ENCODE results near the gene INHBA.

INHBA gene

DNA sequence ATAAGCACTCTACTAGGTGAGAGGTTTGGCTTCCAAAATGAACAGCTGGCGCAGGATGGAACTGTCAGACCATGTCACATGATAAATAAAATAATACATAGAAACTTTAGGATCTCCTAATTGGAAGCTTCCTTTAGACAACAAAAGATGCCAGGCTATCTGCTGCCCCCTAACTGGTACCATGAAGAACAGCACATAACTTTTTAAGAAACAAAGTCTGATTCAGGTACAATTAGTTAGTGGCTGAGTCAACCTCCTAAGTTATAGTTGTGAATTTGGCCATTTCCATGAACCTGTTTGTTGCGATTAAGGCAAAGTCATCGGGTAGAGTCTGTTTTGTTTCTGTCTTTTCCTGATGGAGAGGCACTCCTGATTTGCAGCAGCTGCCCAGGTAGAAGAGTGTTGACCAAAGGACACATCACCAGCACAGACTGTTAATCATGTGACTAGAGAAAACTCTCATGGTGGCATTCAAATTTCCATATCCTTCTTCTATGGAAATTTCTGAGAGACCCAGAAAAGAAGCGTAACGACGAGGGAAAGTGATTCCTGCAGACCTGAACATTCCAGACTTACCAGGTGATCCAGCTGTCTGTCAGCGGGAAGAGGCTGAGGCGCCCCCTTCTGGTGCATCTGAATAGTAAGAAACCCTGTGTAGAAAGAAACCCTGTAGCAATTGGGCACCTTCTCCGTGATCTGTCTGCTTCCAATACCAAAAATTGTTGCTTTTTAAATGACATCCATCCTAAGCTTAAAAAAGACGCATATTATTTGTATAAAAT, 8.6 kb upstream of the INHBA start:
- DNase-seq (ENCODE audit: low spot score), result no peak

DNA sequence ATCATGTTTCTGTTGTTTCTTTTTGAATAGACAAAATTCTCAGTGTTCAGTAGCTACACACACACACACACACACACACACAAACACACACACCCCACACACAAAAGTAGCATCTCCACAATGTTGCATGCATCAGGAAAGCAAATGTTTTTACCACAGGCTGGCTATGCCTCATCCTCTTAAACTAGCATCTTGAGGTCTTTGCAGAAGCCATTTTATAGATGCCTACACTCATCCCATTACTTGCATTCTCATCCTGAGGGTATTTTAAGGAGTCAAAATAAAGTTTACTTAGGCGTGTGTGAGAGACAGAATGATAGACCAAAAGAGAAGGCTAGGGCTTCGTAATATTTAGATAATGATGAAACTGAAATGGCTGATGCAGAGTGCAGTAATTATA, 7.9 kb upstream of the INHBA start:
- DNase-seq (ENCODE audit: low spot score), result no peak

DNA sequence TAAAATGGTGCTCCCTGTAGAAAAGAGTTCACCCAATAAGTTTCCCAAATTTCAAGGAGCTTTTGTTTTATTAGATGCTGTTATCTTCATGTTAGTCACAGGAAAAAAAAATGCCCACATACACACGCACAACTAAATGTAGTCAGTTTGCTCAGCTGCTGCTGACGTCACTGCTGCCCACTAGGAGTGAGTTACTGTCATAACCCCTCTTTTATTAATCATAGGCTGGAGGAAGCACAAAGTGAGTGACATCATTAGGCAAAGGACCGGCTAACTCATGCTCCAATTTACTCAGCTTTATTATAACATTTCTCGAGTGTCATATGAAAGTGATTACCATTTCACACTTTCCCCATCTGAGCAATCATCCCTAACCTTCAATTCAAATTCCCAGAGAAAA, 6.7 kb upstream of the INHBA start:
- DNase-seq (ENCODE audit: low spot score), result peak; percentile 65

DNA sequence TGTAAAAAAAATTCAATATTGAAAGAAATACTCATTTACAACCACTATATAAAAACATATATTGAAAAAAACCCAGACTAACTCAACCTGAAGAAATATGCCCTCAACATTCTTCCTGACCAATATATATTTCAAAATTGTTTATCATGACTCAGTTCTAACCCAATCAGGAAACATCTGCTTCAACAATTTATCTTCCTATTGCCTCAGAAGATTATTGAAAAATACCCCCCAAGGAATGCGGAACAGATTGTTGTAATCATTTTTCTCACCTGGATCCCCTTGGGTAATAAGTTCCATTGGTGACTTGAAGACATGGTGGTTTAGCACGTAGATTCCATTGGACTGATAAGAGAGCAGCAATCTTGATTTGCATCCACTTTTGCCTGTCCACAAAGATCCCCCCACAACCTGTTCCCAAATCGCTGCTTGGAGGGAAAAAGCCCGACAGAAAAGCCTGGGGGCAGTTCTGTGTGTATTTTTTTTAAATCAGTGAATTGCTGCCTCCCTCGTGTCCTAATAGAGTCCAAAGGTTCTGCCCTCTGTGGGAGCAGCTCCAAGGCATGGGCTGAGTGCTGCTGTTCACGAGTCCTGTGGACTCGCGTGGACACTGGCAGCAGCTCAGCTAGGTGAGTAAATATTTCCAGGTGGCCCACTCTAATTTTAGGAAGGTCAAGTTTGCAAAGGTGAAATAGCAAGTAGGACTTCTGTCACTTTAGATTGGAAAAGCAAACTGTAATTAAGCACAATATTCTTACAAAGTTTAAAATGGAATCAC, 5.9 kb upstream of the INHBA start:
- no peak for DNase-seq (ENCODE audit: low spot score)

DNA sequence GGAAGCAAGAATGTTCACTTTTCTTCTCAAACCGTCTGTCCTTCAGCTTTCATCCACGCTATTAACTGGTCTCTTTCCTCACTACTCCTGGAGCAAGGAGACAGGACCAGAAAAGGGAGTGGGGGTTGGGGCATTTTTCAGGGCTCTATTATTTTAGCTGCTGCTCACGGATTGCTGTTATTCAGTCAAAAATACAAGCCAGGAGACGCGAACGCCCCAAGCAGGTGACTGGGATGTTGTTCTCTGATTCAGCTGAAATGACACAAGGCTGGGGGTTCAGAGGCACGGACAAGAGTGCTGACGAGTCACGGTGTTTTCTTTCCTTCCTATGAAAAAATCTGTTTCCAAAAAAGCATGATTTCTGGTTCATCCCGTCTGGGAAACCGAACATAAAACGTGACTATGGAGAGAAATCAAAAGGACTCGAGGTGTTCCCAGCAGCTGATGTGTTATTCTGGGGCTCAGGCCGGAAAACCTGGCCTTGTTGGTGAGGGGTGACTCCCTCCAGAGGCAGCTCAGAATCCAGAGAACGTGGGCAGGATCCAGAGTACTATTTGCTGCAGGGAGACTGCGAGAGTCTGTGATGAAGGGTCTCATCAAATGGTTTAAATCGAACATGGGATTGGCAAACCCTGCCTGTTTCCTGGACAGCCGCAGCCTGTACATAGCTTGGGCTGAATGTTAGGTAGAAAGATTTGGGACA, 3.5 kb upstream of the INHBA start:
- no peak for DNase-seq (ENCODE audit: low spot score)

DNA sequence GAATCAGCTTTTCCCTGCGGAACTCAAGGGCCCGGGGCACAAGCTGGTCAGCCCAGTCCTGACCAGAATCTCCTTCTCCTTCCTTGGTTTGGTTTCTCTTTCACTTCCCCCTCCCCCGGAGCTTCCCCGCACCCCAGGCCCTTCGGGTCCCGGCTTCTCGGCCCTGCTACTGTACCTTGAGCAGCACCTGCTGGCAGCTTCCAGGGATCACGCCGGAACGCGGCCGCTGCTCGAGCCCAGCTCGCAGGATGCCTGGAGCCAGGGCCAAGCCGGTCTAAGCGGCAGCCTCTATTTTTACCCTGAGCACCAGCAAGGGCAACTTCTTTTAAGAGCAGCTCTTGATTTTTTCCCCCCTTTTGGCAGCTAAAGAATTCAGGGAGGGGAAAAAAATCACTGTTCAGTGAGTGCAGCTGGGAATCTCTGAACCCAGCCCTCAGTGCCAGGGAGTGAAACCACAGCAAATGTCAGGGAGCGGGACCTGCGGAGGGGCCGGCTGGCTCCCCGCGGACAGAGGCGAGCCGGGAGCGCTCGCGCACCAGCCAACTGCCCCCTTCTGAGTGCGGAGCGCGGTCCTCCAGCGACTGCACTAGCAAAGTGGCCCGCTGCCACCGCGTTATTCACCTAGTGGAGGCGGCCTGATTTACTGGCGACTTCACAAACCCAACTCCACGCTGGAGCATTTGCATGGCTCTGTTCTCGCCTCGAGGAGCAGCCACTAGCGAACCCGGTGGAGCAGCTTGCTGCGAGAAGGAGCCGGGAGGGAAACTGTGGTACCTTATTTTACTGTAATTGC, 2.4 kb upstream of the INHBA start:
- peak; percentile 61 for DNase-seq (ENCODE audit: low spot score)

DNA sequence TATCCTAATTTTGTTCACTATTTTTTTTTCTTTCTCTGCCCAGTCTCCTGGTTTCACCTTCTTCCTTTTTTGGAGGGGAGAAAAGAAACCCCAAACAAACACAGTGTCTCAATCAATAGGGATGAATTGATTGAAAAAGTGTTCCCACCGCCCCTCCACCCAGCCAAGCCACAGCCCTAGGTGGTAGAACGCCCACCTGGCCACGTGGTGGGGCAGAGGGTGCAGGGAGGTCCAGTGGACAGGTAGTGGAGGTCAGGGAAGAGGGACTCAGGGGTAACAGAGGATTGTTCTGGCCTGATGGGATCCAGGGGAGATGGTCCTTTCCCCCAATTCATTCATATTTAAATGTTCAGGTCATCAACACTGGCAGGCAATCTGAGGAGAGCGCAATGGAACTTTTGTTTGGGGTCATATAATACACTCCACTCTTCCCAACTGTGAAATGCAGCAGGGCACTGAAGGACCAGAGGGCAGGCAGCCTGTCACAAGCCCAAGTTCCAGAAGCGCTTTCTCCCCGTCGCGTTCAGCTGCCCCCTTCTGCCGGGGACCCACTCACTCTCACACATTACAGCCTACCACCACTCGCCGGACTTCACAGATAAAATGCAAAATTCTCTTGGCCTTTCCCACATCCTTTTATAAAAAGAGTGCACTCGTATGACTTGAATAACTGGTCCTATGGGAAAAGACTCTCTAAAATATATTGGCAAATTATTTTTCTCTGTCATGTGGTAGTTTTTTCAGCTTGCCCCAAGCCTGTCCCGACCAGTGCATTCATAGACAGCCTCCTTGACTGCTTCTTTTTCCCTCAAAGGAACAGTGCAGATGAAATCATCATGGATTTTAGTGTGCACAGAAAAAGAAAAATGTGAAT, 1.6 kb downstream of the INHBA start:
- no peak for DNase-seq (ENCODE audit: low spot score)

DNA sequence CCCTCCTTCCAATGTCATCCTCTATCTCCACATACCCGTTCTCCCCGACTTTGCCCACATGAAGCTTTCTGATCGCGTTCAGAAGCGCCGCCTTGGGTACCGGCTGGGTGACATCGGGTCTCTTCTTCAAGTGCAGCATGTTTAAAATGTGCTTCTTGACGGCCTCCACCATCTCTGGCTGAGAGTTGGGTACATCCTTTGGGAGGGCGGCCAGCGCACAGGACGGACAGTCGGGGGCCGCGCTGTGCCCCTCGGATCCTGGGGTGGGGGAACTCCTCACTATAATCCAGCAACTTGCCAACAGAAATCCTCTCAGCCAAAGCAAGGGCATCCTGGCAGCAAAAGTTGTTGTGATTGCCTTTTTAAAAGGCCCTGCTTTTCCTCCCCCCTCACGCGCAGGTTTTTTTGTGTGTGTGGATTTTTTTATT, 2.8 kb downstream of the INHBA start:
- DNase-seq (ENCODE audit: low spot score), result no peak

DNA sequence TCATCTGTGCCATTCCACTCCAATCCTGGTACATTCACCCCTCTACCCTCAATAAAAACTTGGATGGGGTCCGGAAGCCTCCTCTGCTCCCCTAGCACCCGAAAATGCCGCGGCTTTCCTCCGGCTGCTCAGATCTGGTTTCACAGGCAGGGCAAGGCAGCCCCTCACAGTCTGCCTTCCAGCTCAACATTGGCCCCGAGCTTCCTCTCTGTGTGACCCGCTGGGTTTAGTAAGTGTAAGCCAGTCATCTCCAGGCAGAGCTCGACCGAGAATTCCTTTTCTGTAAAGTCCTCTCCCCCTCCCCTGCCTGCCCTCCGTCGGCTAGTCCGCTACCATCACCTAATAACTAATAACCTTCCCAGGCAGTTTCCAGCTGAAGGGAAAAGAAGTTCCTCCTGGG, 3.4 kb downstream of the INHBA start:
- no peak for DNase-seq (ENCODE audit: low spot score)

DNA sequence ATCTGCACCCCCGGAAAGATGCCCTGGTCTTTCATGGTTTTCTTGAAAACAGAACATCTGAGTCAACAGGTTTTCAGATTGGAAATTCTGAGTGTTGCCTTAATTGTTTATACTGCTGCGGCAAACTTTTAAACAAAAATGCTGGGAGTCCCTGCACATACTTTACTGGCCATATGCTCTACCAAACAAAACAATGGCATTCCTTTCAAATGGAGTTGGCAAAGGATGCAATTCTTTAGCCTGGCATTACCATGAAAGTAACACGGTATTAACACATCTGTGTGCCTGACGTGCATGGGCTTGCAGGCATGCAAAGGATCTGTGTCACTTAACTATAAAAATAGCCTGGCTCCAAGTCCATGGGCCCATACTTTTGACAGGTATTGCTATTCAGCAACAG, 4.2 kb downstream of the INHBA start:
- no peak for DNase-seq (ENCODE audit: low spot score)

DNA sequence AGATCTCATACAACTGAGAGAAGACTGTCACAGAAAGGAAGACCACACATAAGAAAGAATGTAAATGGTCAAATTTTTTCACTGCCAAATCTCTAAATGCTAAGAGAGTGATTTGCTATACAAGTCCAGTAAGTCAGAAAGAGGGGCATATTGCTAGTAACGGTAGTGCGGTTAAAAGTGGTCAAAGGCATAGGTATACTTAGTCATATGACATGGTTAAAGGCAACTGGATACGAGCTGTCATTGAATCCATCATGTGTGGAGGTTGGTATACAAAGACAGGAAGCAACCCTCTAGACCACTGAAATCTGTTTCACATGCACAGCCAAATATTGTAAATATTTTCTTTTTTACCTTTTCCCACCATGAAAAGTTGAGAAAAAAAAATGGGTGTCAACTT, 4.8 kb downstream of the INHBA start:
- no peak for DNase-seq (ENCODE audit: low spot score)

DNA sequence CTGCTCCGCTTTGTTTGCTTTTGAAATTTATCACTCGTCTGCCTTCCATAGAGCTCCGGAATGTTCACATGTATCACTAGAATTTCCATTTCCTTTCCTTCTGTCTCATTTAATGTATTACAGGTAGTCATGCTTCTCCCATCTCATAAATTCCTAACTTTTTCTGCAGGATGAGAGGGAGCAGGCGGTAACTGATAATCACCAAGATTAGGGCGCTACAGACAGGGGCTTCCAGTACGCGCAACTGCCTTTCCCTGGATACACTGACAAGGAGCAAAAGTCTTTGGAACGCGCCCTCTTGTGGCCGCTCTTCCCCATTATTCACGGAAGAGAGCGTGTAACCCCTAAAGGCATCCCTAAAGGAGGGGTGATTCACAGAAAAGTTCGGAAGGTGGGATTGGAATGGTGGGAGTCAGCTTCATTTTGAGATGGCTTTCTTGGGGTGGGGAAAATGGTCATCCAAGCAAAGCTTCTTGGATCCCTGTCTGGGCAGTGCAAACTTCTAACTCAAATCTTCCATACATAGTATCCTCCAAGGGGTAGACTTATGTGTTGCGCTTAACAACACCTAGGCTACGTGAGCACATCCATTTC, 6.5 kb downstream of the INHBA start:
- DNase-seq (ENCODE audit: low spot score), result peak; percentile 50

DNA sequence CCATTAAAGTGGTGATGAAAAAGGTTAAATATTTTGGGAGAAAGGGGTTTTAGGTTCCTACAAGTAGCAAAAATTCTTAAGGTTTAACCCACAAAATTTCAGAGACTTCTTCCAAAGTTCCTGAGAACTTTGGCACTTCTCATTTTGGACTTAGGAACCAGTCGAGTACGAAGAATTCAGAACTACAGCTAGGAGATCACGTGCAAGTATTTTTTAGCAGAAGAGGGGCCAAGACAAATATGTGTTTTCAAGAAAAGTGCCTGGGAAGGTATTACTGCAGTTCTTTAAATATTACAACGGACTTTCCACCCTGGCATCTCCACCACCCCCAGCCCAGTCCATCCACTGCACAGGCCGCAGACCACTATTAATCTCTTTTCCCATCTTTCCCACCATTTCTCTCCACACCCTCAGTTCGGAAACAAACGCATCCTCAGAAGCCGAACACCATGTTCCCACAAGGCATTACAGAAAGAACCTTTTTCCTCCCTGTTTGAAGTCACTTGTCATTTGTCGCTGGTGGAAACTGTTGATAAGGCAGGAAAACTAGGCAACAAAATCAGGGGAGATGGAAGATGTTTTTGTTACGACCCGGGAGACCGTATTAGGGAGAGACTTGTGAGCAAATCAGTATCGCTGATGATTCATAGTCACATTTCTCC, 7.1 kb downstream of the INHBA start:
- no peak for DNase-seq (ENCODE audit: low spot score)

DNA sequence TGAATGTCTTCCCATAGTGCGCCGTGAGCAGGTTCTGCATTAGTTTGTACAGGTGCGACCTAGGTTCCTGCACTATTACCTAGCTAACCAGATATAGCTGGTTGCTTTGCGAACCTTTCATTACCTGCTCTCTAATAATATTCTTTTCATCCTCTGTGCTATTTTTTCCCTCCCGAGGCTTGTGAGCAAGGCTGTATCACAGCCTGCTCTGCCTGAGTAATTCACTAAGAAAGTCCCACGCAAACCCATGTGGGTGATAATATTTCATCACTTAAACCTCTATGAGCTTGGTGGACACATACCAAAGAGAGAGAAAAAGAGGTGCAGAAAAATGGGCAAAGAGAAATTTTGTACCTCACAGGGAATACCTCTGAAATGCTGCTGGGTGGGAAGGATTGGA, 8.4 kb downstream of the INHBA start:
- DNase-seq (ENCODE audit: low spot score), result no peak

DNA sequence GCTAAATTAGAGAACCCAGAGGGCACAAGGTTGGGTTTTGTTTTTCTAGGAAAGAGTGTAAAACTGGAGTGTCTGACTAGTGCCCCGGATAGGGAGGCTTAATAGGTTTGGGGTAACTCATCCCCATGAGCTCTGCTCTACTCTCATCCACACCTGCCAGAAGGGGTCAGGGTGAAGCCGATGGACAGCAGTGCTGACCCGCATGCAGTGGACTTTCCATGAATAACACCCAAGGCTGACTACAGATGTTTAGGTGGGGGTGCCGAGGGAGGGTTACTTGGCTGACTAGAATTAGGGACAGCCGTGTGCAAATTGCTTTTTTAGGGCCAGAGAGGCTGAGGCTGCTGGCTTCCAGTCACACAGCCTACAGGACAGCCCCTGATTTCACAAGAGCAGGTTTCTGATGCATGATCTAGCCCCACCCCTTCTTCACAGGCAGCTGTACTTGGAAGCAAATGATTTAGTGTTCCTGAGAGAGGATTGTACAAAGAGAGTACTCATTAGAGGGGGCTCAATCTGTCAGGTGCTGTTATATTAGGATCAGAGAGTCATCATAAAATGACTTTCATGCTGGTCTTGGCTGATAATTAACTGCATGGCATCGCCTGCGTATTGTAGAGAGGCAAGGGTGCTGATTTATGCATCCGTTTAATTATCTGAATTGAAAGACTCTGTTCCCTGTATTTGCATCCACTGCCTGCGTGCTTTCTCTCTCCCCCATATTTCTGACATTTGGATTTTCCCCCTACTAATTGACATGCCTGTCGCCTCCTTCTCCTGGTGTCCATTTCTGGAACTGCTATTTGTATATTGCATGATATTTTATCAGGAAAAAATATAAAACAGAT, 9.5 kb downstream of the INHBA start:
- no peak for DNase-seq (ENCODE audit: low spot score)

DNA sequence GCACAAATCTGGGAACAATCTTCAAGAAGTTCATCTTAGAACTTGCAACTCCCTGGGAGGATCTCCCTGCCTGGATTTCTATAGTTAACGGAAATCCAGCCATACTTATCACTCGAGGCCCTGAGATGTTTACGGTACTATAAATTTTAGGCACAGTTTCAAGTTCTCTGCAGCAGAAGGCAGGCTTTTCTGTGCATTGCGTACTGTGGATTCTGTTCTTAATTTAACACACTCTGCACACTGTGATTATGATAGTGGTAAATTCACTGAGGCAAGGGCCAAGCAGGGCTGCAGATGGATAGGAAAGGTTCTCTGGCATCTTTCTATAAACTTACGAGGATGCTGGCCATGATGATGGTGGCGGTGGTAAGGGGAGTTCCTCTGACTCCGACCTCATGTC, 10.6 kb downstream of the INHBA start:
- no peak for DNase-seq (ENCODE audit: low spot score)

DNA sequence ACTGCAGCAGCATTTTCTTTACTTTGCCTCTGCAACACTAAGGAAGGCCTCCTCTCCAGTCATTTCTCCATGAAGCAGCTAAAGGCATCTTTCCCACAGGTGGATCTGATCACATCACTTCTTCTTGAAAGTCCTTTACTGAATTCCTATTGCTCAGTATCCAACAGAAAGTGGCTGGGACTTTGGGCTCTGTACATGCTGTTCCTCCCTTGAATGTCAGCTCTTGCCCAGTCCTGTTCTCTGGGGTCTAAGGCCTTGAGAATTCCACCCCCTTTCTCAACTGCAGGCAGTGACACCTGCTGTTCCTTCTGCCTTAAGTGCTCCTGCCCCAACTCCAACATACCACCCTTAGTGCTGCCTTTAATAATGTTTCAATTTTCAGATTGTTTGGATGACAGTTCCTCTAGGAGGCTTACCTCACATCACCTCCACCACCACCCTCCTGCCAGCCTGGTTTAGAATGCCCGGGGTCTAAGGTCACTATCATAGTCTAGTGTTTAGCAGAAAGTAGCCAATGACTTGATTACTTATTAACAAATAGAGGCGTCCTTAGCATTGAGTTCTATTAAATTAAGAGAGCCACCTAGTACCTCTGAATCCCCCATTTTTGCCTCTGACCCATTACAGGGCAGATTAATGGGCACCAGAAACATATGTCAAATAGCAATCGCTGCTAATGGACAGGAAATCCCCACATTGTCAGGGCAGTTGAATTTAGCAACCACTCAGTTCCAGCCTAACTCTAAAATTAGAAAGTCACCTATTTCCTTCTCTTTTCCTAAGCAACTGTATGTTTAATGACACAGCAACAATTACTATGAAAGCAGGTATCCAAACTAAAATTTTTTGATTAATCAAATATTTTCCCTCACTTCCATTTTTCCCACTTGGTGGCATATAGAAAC, 11.4 kb downstream of the INHBA start:
- no peak for DNase-seq (ENCODE audit: low spot score)

DNA sequence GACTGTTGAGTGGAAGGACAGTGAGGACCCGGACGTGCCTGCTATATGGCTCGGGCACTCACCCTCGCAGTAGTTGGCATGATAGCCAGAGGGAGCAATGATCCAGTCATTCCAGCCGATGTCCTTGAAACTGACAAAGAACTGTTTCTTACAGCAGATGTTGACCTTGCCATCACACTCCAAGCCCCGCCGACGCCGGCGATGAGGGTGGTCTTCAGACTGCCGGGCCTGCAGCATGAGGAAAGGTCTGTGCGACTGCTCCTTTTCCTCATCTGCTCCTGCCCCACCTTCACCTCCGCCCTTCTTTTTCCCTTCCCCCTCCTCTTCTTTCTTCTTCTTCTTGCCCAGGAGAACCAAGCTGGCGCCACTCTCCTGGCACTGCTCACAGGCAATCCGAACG, 13.1 kb downstream of the INHBA start:
- no peak for DNase-seq (ENCODE audit: low spot score)
